Fibroblast of lung (primary cell): Measurements from ENCODE around the gene KPNB1.

ENCODE experiments used
- CTCF ChIP-seq, 2 donors: IDR thresholded peaks in 1 of 2; conservative IDR thresholded peaks in 1 of 2; 1 replicate in 1 of 2; 2 replicates in 1 of 2; pipeline ENCODE4 v1.5.1; 2011 to 2012; ENCODE audit warnings: low read length in 2 of 2, control low read depth in 1 of 2, inconsistent platforms in 1 of 2, low read depth in 1 of 2, mild to moderate bottlenecking in 1 of 2
- EZH2 ChIP-seq: IDR thresholded peaks from 2 replicates; pipeline ENCODE4 v1.5.1; 2012; ENCODE audit warnings: low read length, control low read depth, mild to moderate bottlenecking; ENCODE audit errors: missing control alignments

- TF ChIP-seq CTCF (conservative IDR thresholded peaks at IDR 0.05 in 1 of 2, IDR thresholded peaks at IDR 0.05 in 1 of 2; ENCODE audit: low read depth in 1 of 2, low read length in 2 of 2), result no peak
- TF ChIP-seq EZH2, result no peak
These were observed 77.3 kb downstream of the KPNB1 start for GRCh38 chr17:47726796-47727703.
